ENCODE measurements around the gene CFTR.
A peak's percentile ranks its signal among the peaks of the same experiment; 100 is the strongest.

Gene CFTR

DNA sequence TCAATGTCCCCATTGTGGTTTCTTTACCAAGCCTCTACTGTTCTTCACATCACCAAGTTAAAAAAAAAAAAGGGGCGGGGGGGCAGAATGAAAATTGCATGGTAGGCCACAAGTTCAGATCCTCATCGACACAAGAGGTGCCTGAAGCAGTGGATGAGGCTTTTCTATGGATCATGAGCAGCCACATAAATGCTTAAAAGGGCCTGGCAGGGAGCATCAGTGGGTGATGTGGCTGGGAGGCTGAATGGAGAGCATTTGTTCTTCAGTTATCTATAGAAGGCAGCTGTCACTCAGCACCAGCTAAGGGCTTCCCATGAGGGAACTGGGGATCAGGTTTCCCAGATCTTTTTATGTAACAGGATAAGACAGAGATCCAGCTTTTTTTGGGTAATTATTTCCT is 117.9 kb downstream of the CFTR start:
- Histone ChIP-seq H3K4me2 (ENCODE audit: low read depth, low read length, poor library complexity, severe bottlenecking) (no peak overlapping the region), H4K20me1 (ENCODE audit: insufficient read depth, low read length, poor library complexity, severe bottlenecking) (no peaks in the 10 kb centered on the region), H3F3A (ENCODE audit: low read depth) (no peaks in the 10 kb centered on the region), H3K9ac (ENCODE audit: low read depth, low read length, poor library complexity, severe bottlenecking) (no peak overlapping the region), H3K27me3 (ENCODE audit: insufficient read depth, low read length, poor library complexity, severe bottlenecking) (no peaks in the 10 kb centered on the region), H3K4me1 (ENCODE audit: insufficient read depth, low read length, poor library complexity, severe bottlenecking) (peaks cover 3% of the 10 kb centered on the region), H3K4me3 (ENCODE audit: low read length, poor library complexity, severe bottlenecking) (no peak overlapping the region), H3K79me2 (ENCODE audit: insufficient read depth, low read length) (no peaks in the 10 kb centered on the region), H3K9me3 (ENCODE audit: insufficient read depth, low read depth, low read length) (no peaks in the 10 kb centered on the region), H2AFZ (ENCODE audit: low read length) (no peak overlapping the region), H3K36me3 (ENCODE audit: insufficient read depth, low read length) (no peaks in the 10 kb centered on the region), H3K9me2 (replicated peaks; ENCODE audit: low read depth, low read length) (no peaks in the 10 kb centered on the region)
- TF ChIP-seq, protein P1, sequence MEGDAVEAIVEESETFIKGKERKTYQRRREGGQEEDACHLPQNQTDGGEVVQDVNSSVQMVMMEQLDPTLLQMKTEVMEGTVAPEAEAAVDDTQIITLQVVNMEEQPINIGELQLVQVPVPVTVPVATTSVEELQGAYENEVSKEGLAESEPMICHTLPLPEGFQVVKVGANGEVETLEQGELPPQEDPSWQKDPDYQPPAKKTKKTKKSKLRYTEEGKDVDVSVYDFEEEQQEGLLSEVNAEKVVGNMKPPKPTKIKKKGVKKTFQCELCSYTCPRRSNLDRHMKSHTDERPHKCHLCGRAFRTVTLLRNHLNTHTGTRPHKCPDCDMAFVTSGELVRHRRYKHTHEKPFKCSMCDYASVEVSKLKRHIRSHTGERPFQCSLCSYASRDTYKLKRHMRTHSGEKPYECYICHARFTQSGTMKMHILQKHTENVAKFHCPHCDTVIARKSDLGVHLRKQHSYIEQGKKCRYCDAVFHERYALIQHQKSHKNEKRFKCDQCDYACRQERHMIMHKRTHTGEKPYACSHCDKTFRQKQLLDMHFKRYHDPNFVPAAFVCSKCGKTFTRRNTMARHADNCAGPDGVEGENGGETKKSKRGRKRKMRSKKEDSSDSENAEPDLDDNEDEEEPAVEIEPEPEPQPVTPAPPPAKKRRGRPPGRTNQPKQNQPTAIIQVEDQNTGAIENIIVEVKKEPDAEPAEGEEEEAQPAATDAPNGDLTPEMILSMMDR (conservative IDR thresholded peaks at IDR 0.05; ENCODE audit: low read length): no peak
- TF ChIP-seq EZH2phosphoT487 (IDR thresholded peaks at IDR 0.05; ENCODE audit: borderline replicate concordance): no peak

DNA sequence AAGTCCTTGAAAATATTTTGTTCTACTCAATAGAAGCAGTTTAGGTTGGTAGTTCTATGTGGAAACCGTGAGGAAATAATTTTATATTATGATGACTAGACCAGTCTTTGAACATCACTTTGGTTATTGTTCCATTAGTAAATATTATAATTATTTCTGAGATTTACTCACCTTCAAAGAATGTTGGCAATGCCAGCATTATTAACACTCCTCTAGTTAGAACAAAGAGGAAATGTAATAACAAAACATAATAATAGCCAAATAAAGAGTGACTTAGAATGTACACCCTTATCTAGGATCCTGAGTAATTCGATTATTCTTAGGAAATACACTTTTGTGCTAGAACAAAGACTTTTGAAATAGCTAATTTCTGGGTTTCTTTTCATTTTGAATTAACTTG is 121.1 kb downstream of the CFTR start:
- Histone ChIP-seq H2AFZ (ENCODE audit: low read length) (no peak overlapping the region), H4K20me1 (ENCODE audit: insufficient read depth, low read length, poor library complexity, severe bottlenecking) (no peaks in the 10 kb centered on the region), H3K36me3 (ENCODE audit: insufficient read depth, low read length) (no peaks in the 10 kb centered on the region), H3K9me2 (replicated peaks; ENCODE audit: low read depth, low read length) (no peaks in the 10 kb centered on the region), H3K79me2 (ENCODE audit: insufficient read depth, low read length) (no peaks in the 10 kb centered on the region), H3K4me1 (ENCODE audit: insufficient read depth, low read length, poor library complexity, severe bottlenecking) (peaks cover 9% of the 10 kb centered on the region), H3K4me2 (ENCODE audit: low read depth, low read length, poor library complexity, severe bottlenecking) (no peak overlapping the region), H3K9ac (ENCODE audit: low read depth, low read length, poor library complexity, severe bottlenecking) (no peak overlapping the region), H3K4me3 (ENCODE audit: low read length, poor library complexity, severe bottlenecking) (no peak overlapping the region), H3F3A (ENCODE audit: low read depth) (no peaks in the 10 kb centered on the region), H3K9me3 (ENCODE audit: insufficient read depth, low read depth, low read length) (no peaks in the 10 kb centered on the region), H3K27me3 (ENCODE audit: insufficient read depth, low read length, poor library complexity, severe bottlenecking) (no peaks in the 10 kb centered on the region)
- TF ChIP-seq, protein P1 (conservative IDR thresholded peaks at IDR 0.05; ENCODE audit: low read length): no peak
- no peak for TF ChIP-seq EZH2phosphoT487 (IDR thresholded peaks at IDR 0.05; ENCODE audit: borderline replicate concordance)

DNA sequence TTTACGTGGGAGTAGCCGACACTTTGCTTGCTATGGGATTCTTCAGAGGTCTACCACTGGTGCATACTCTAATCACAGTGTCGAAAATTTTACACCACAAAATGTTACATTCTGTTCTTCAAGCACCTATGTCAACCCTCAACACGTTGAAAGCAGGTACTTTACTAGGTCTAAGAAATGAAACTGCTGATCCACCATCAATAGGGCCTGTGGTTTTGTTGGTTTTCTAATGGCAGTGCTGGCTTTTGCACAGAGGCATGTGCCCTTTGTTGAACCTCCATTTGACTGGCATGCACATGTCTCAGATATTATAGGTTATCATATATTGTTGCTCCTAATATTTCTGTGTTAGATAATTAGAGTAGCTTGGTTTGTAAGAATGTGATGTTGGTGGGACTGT is 123.8 kb downstream of the CFTR start:
- H3K79me2 ChIP-seq (ENCODE audit: insufficient read depth, low read length): no peaks in the 10 kb centered on the region
- peaks cover 6% of the 10 kb centered on the region for H3K4me1 ChIP-seq (ENCODE audit: insufficient read depth, low read length, poor library complexity, severe bottlenecking)
- H3F3A ChIP-seq (ENCODE audit: low read depth): no peaks in the 10 kb centered on the region
- H3K36me3 ChIP-seq (ENCODE audit: insufficient read depth, low read length): no peaks in the 10 kb centered on the region
- H3K9me2 ChIP-seq (replicated peaks; ENCODE audit: low read depth, low read length): no peaks in the 10 kb centered on the region
- H3K9ac ChIP-seq (ENCODE audit: low read depth, low read length, poor library complexity, severe bottlenecking): no peak overlapping the region
- H3K4me3 ChIP-seq (ENCODE audit: low read length, poor library complexity, severe bottlenecking): no peak overlapping the region
- H3K4me2 ChIP-seq (ENCODE audit: low read depth, low read length, poor library complexity, severe bottlenecking): peak overlapping the region; percentile 21
- H4K20me1 ChIP-seq (ENCODE audit: insufficient read depth, low read length, poor library complexity, severe bottlenecking): no peaks in the 10 kb centered on the region
- no peaks in the 10 kb centered on the region for H3K27me3 ChIP-seq (ENCODE audit: insufficient read depth, low read length, poor library complexity, severe bottlenecking)
- H2AFZ ChIP-seq (ENCODE audit: low read length): peak overlapping the region; percentile 68
- H3K9me3 ChIP-seq (ENCODE audit: insufficient read depth, low read depth, low read length): no peaks in the 10 kb centered on the region
- TF ChIP-seq EZH2phosphoT487 (IDR thresholded peaks at IDR 0.05; ENCODE audit: borderline replicate concordance): no peak
- TF ChIP-seq, protein P1 (conservative IDR thresholded peaks at IDR 0.05; ENCODE audit: low read length): no peak
